Ishikawa (cell line): Measurements from ENCODE around the gene DAB2IP.

ENCODE experiments used
- CEBPB ChIP-seq: IDR thresholded peaks from 2 replicates; pipeline ENCODE4 v1.6.1; 2012
- CREB1 ChIP-seq: IDR thresholded peaks from 2 replicates; pipeline ENCODE4 v1.6.1; 2012; ENCODE audit warnings: low read depth
- EGR1 ChIP-seq: IDR thresholded peaks from 2 replicates; pipeline ENCODE4 v1.6.1; 2012
- EP300 ChIP-seq: IDR thresholded peaks from 2 replicates; pipeline ENCODE4 v1.6.1; 2012; ENCODE audit warnings: borderline replicate concordance
- FOXM1 ChIP-seq: IDR thresholded peaks from 2 replicates; pipeline ENCODE4 v1.6.1; 2012; ENCODE audit warnings: low read depth, borderline replicate concordance
- MAX ChIP-seq: IDR thresholded peaks from 2 replicates; pipeline ENCODE4 v1.6.1; 2012
- NFIC ChIP-seq: IDR thresholded peaks from 2 replicates; pipeline ENCODE4 v1.6.1; 2012
- RAD21 ChIP-seq: IDR thresholded peaks from 2 replicates; pipeline ENCODE4 v1.6.1; 2012; ENCODE audit warnings: low read depth
- REST ChIP-seq: IDR thresholded peaks from 2 replicates; pipeline ENCODE4 v1.6.1; 2012; ENCODE audit warnings: low read depth, mild to moderate bottlenecking
- TAF1 ChIP-seq: IDR thresholded peaks from 2 replicates; pipeline ENCODE4 v1.6.1; 2012; ENCODE audit warnings: low read depth, mild to moderate bottlenecking
- TCF12 ChIP-seq: IDR thresholded peaks from 2 replicates; pipeline ENCODE4 v1.6.1; 2012; ENCODE audit warnings: low read depth
- TEAD4 ChIP-seq: IDR thresholded peaks from 2 replicates; pipeline ENCODE4 v1.6.1; 2012
- USF1 ChIP-seq: IDR thresholded peaks from 2 replicates; pipeline ENCODE4 v1.6.1; 2012
- YY1 ChIP-seq: IDR thresholded peaks from 2 replicates; pipeline ENCODE4 v1.6.1; 2012; ENCODE audit warnings: low read depth
- ZBTB7A ChIP-seq: IDR thresholded peaks from 2 replicates; pipeline ENCODE4 v1.6.1; 2012; ENCODE audit warnings: low read depth

DAB2IP gene

GRCh38 chr9:121667214-121667613 is 15.8 kb downstream of the DAB2IP start:
- TF ChIP-seq CREB1 (no peak), CEBPB (no peak), TAF1 (no peak), ZBTB7A (no peak), FOXM1 (no peak), USF1 (no peak), TCF12 (no peak), EP300 (no peak)

GRCh38 chr9:121667890-121668289 is 16.5 kb downstream of the DAB2IP start:
- no peak for TF ChIP-seq CREB1
- TF ChIP-seq CEBPB: no peak
- no peak for TF ChIP-seq TEAD4
- no peak for TF ChIP-seq TAF1
- no peak for TF ChIP-seq EP300
- no peak for TF ChIP-seq TCF12
- TF ChIP-seq NFIC: no peak
- TF ChIP-seq RAD21: no peak
- no peak for TF ChIP-seq USF1
- TF ChIP-seq FOXM1: no peak
- TF ChIP-seq EGR1: no peak

- TF ChIP-seq ZBTB7A (no peak), CREB1 (no peak), CEBPB (no peak)
Measured at GRCh38 chr9:121670431-121670830, 19.0 kb downstream of the DAB2IP start.

GRCh38 chr9:121671612-121672155 is 20.2 kb downstream of the DAB2IP start:
- TF ChIP-seq TCF12 (no peak), USF1 (no peak), MAX (no peak), NFIC (no peak), EGR1 (no peak), YY1 (no peak), ZBTB7A (no peak), TAF1 (no peak), CEBPB (no peak), REST (no peak), FOXM1 (no peak), EP300 (no peak), RAD21 (no peak), TEAD4 (no peak), CREB1 (no peak)

GRCh38 chr9:121672213-121672612 is 20.8 kb downstream of the DAB2IP start:
- no peak for TF ChIP-seq CEBPB
- no peak for TF ChIP-seq TEAD4
- TF ChIP-seq YY1: no peak
- no peak for TF ChIP-seq USF1
- TF ChIP-seq REST: no peak
- no peak for TF ChIP-seq FOXM1
- no peak for TF ChIP-seq TAF1
- no peak for TF ChIP-seq NFIC
- TF ChIP-seq MAX: no peak
- no peak for TF ChIP-seq TCF12
- no peak for TF ChIP-seq CREB1
- no peak for TF ChIP-seq EP300

- TF ChIP-seq REST: no peak
Measured at GRCh38 chr9:121672986-121673385, 21.6 kb downstream of the DAB2IP start.
